Epithelial cell of proximal tubule (primary cell): ENCODE results near the gene SPEM1. TPM values are rescaled to one million over a fixed set of nuclear protein-coding genes. Genes with fewer than 3 reads are reported as not detected.

Source experiments
- DNase-seq: peaks from one replicate; pipeline ENCODE4 v3.0.0-alpha.2; 2011; ENCODE audit warnings: low read depth
- H3K4me3 ChIP-seq: 2 replicates; pipeline ENCODE4 v1.5.1; 2011; ENCODE audit warnings: low read depth, mild to moderate bottlenecking, low read length
- CTCF ChIP-seq: conservative IDR thresholded peaks from 2 replicates; pipeline ENCODE4 v1.5.1; 2012; ENCODE audit warnings: low read depth, mild to moderate bottlenecking, low read length
- total RNA-seq: library from RNA; depleted of rRNA; stranded (reverse); fragments of >200 nt; gene quantifications from 2 replicates; pipeline ENCODE4 v1.2.3, GENCODE V29; 2015

Gene SPEM1
- total RNA-seq, 1 donor from 2014 or later: not detected

GRCh38 chr17:7464081-7464480 lies 44.0 kb downstream of the SPEM1 start:
- no peak for TF ChIP-seq CTCF
- no peak for DNase-seq
- no peak overlapping the region for H3K4me3 ChIP-seq

GRCh38 chr17:7465597-7466275 lies 45.6 kb downstream of the SPEM1 start:
- no peak overlapping the region for H3K4me3 ChIP-seq
- no peak for TF ChIP-seq CTCF
- no peak for DNase-seq

GRCh38 chr17:7466318-7466638 lies 46.2 kb downstream of the SPEM1 start:
- no peak for DNase-seq
- no peak overlapping the region for H3K4me3 ChIP-seq
- TF ChIP-seq CTCF: no peak

GRCh38 chr17:7466639-7467341 lies 46.7 kb downstream of the SPEM1 start:
- no peak for TF ChIP-seq CTCF
- no peak for DNase-seq
- no peak overlapping the region for H3K4me3 ChIP-seq

GRCh38 chr17:7467498-7467897 lies 47.4 kb downstream of the SPEM1 start:
- DNase-seq: no peak
- H3K4me3 ChIP-seq: no peak overlapping the region
- no peak for TF ChIP-seq CTCF

GRCh38 chr17:7468290-7468689 lies 48.2 kb downstream of the SPEM1 start:
- DNase-seq: no peak
- no peak for TF ChIP-seq CTCF
- H3K4me3 ChIP-seq: no peak overlapping the region
